Upper lobe of left lung (tissue), 6 donors: ENCODE measurements around the gene CFAP97D2. TPM values are rescaled to one million over a fixed set of nuclear protein-coding genes. Genes with fewer than 3 reads are reported as not detected.

ENCODE experiments used
- ATAC-seq, 2 donors: fragments of 200-7000 bp; cut with Tn5 transposase; one replicate each; pipeline ENCODE4 v1.9.1; 2022; ENCODE audit warnings: mild to moderate bottlenecking in 2 of 2, moderate library complexity in 2 of 2; ENCODE audit not compliant: low FRiP score in 2 of 2
- DNase-seq, 2 donors: peaks; one replicate each; pipeline ENCODE4 v3.0.0-alpha.2; 2019 to 2020
- H3K27ac ChIP-seq, 4 donors: fragments of 200-600 bp; sonication (generic); one replicate each; pipeline ENCODE4 v1.5.1; 2016 to 2019
- H3K27me3 ChIP-seq, 4 donors: fragments of 200-600 bp; sonication (generic); one replicate each; pipeline ENCODE4 v1.5.1; 2017 to 2019
- H3K36me3 ChIP-seq, 4 donors: fragments of 200-600 bp; sonication (generic); one replicate each; pipeline ENCODE4 v1.5.1; 2016 to 2019
- H3K4me1 ChIP-seq, 4 donors: fragments of 200-600 bp; sonication (generic); one replicate each; pipeline ENCODE4 v1.5.1; 2018 to 2019
- H3K4me3 ChIP-seq, 4 donors: fragments of 200-600 bp; sonication (generic); one replicate each; pipeline ENCODE4 v1.5.1; 2017 to 2019; ENCODE audit warnings: mild to moderate bottlenecking in 2 of 4, moderate library complexity in 1 of 4
- H3K9me3 ChIP-seq, 4 donors: fragments of 200-600 bp; sonication (generic); one replicate each; pipeline ENCODE4 v1.5.1; 2018 to 2019
- EP300 ChIP-seq, 4 donors: sonication (generic); formaldehyde crosslinking; IDR thresholded peaks; one replicate each; pipeline ENCODE4 v1.5.1; 2017; ENCODE audit warnings: antibody characterized with exemption in 4 of 4, control low read depth in 2 of 4
- POLR2A ChIP-seq, 4 donors: fragments of 450-650 bp; IDR thresholded peaks; one replicate each; pipeline ENCODE4 v1.5.1; 2016 to 2017; ENCODE audit warnings: antibody characterized with exemption in 4 of 4, mild to moderate bottlenecking in 2 of 4
- POLR2AphosphoS5 ChIP-seq, 2 donors: sonication (generic); formaldehyde crosslinking; IDR thresholded peaks; one replicate each; pipeline ENCODE4 v1.5.1; 2017; ENCODE audit warnings: antibody characterized with exemption in 2 of 2
- WGBS, 2 donors: methylation state at CpG; one replicate each; pipeline ENCODE4 v1.1.5; 2017 to 2018; 5-methylcytosine and 5-hydroxymethylcytosine counted together
- total RNA-seq, 6 donors: library from RNA; depleted of rRNA in 4 of 6; stranded (reverse); fragments of >200 nt in 4 of 6; gene quantifications; one replicate each; pipeline versions ENCODE4 v1.1.0 to v1.2.1, GENCODE V29; 2016 to 2021
- TF ChIP-seq, protein P1 (sequence below), 6 experiments: fragments of 450-650 bp in 4 of 6; fragments of 200-600 bp in 2 of 6; sonication (generic) in 2 of 6; IDR thresholded peaks; one replicate each; pipeline ENCODE4 v1.5.1; 2016 to 2019; ENCODE audit warnings: antibody characterized with exemption in 6 of 6
- donor health status: DM: no; HTN: no; CAD: no; lungs with moderate emphysema.
- donor health status: DM: no; HTN: yes; CAD: no; lungs with severe emphysema.

CFAP97D2 gene
- total RNA-seq, 6 donors from 2014 or later: 0.67 to 3.6 (median 0.76) TPM; not detected in 3

DNA sequence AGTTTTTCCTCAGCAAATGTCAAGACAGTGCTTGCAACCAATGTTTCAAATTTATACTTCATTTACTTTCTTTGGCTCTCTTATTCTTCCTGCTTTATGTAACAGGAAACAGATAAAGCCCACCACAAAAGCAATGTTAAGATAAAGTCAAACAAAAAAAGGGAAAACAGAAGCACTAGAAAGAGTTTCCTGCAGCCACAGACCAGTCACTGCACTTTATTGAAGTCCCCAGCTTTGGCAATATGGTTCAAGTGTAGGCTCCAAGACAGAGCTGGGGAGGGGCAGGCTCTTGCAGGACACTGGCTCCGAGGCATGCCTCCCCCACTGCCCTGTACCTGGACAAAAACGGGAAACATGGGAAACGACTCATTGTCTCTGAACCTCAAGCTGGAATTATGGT lies 40.3 kb downstream of the CFAP97D2 start:
- ATAC-seq: no peak
- Histone ChIP-seq H3K4me1 (no peaks in the 10 kb centered on the region), H3K4me3 (no peak overlapping the region), H3K9me3 (no peaks in the 10 kb centered on the region), H3K36me3 (no peaks in the 10 kb centered on the region), H3K27me3 (no peaks in the 10 kb centered on the region), H3K27ac (no peak overlapping the region)
- DNase-seq: no peak
- WGBS, 2 donors: 23 to 24% methylated on average over 3 of the region's 3 CpGs
- TF ChIP-seq EP300 (IDR thresholded peaks at IDR 0.05): no peak
- TF ChIP-seq POLR2AphosphoS5 (IDR thresholded peaks at IDR 0.05): no peak
- TF ChIP-seq, protein P1, sequence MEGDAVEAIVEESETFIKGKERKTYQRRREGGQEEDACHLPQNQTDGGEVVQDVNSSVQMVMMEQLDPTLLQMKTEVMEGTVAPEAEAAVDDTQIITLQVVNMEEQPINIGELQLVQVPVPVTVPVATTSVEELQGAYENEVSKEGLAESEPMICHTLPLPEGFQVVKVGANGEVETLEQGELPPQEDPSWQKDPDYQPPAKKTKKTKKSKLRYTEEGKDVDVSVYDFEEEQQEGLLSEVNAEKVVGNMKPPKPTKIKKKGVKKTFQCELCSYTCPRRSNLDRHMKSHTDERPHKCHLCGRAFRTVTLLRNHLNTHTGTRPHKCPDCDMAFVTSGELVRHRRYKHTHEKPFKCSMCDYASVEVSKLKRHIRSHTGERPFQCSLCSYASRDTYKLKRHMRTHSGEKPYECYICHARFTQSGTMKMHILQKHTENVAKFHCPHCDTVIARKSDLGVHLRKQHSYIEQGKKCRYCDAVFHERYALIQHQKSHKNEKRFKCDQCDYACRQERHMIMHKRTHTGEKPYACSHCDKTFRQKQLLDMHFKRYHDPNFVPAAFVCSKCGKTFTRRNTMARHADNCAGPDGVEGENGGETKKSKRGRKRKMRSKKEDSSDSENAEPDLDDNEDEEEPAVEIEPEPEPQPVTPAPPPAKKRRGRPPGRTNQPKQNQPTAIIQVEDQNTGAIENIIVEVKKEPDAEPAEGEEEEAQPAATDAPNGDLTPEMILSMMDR (IDR thresholded peaks at IDR 0.05): no peak
- no peak for TF ChIP-seq POLR2A (IDR thresholded peaks at IDR 0.05)

DNA sequence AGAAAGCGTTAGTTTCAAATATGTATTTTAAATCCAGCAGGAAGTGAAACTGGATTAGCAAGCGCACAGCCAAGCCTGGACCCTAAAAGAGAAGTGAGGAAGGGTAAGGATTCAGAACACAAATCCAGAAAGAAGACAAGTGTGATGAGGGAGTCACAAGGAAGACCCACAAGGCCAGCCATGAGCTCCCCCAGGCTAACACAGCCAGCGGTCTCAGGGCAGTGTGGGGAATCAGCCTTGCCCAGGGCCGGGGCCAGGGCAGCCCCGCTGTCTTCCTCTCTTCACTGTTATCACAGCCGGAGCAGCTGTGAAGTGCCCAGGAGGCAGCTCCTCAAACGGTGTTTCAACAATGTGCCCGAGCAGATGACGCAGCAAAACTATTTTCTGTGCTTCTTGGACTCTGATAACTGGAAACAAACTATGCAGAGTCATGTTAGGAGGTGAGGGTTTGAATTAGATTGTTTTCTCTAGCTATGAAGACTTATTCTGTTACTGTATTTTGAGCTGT lies 43.5 kb downstream of the CFAP97D2 start:
- Histone ChIP-seq H3K4me1 (peaks cover 0 to 8% (median 5%) of the 10 kb centered on the region in 4 donors), H3K4me3 (no peak overlapping the region), H3K27ac (peak overlapping the region in 2 of 4 donors; percentile 20 to 61), H3K9me3 (no peaks in the 10 kb centered on the region), H3K36me3 (no peaks in the 10 kb centered on the region), H3K27me3 (no peaks in the 10 kb centered on the region)
- 36 to 43% methylated on average over 9 of the region's 9 CpGs for WGBS, 2 donors
- ATAC-seq (peak; percentile 15 to 57), DNase-seq (peak; percentile 60 to 67)
- no peak for TF ChIP-seq EP300 (IDR thresholded peaks at IDR 0.05)
- TF ChIP-seq, protein P1 (IDR thresholded peaks at IDR 0.05): no peak
- no peak for TF ChIP-seq POLR2AphosphoS5 (IDR thresholded peaks at IDR 0.05)
- no peak for TF ChIP-seq POLR2A (IDR thresholded peaks at IDR 0.05)

DNA sequence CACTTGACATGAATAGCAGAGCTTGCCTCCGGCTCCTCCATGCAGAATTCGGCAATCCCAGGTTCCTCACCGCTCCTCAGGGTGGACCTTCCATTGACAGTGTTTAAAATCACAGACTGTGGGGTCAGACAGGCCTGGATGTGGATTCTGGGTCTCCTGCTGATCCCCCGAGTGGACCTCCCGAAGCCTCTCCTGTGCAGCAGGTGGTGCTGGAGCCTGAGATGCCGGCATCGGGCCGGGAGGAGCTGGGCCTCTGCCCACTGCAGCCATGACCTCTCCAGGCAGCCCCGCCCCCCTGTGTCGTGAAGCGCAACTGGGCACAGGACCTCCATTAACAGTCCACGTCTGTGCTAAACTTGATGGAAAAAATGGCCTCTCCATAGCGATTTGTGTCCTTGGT lies 45.1 kb downstream of the CFAP97D2 start:
- Histone ChIP-seq H3K4me3 (no peak overlapping the region), H3K27me3 (peaks cover 0 to 3% (median 0%) of the 10 kb centered on the region in 4 donors), H3K27ac (no peak overlapping the region), H3K4me1 (peaks cover 0 to 8% (median 5%) of the 10 kb centered on the region in 4 donors), H3K9me3 (no peaks in the 10 kb centered on the region), H3K36me3 (no peaks in the 10 kb centered on the region)
- TF ChIP-seq POLR2AphosphoS5 (IDR thresholded peaks at IDR 0.05) (no peak), POLR2A (IDR thresholded peaks at IDR 0.05) (no peak), EP300 (IDR thresholded peaks at IDR 0.05) (no peak)
- TF ChIP-seq, protein P1 (IDR thresholded peaks at IDR 0.05): no peak
- DNase-seq (peak in 1 of 2 donors; percentile 55), ATAC-seq (no peak)
- WGBS, 2 donors: 90 to 91% methylated on average over 8 to 13 of the region's 13 CpGs

DNA sequence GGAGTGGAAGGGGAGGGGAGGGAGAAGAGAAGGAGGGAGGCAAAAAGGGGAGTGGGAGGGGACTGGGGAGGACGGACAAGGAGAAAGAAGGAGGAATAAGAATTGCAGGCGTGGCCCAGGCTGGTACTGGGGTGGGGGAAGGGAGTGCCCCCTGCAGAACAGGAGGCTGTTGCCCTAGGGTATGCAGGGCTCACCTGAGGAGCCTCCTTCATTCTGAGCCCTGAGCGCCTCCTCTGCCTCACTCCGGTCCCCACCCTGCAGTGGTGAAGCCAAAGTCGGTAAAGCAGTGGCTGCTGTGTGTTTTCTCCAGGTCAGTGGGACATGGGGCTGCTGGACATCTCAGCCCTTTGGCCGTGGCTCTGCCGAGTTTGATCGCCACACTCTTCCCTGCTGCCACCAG lies 46.6 kb downstream of the CFAP97D2 start:
- no peak overlapping the region for H3K4me3 ChIP-seq
- DNase-seq: peak in 1 of 2 donors; percentile 19
- WGBS, 2 donors: 75 to 76% methylated on average over 8 of the region's 8 CpGs

DNA sequence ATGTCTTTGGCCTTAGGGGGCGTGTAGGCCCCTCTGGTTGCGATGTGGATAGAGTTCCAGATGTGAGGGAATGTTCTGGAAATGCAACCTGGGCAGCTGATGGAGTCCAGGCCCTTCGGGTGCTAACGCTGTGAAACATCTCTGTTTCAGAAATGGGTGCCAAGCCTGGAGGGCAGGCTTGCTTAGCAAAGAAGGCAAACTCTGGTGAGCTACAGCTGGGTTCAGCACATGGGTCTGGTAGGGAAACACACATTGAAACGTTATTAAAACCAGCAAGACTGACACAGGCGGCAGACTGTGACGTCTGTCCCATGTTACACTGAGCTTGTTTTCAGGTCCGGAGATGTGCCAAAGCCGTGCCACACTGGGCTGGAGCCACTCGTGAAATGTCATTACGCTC lies 47.0 kb downstream of the CFAP97D2 start:
- ATAC-seq (no peak), DNase-seq (no peak)
- Histone ChIP-seq H3K9me3 (no peaks in the 10 kb centered on the region), H3K27ac (no peak overlapping the region), H3K4me1 (peaks cover 0 to 8% (median 5%) of the 10 kb centered on the region in 4 donors), H3K4me3 (no peak overlapping the region), H3K27me3 (peaks cover 0 to 3% (median 0%) of the 10 kb centered on the region in 4 donors), H3K36me3 (no peaks in the 10 kb centered on the region)
- TF ChIP-seq POLR2AphosphoS5 (IDR thresholded peaks at IDR 0.05) (no peak), EP300 (IDR thresholded peaks at IDR 0.05) (no peak), POLR2A (IDR thresholded peaks at IDR 0.05) (no peak)
- TF ChIP-seq, protein P1 (IDR thresholded peaks at IDR 0.05): no peak
- WGBS, 2 donors: 82 to 86% methylated on average over 11 of the region's 11 CpGs

More for the DNA sequence above, 46.6 kb downstream of the CFAP97D2 start:
- H3K36me3 ChIP-seq: no peaks in the 10 kb centered on the region
- TF ChIP-seq EP300 (IDR thresholded peaks at IDR 0.05): no peak
- TF ChIP-seq POLR2A (IDR thresholded peaks at IDR 0.05): no peak
- no peaks in the 10 kb centered on the region for H3K9me3 ChIP-seq
- no peak for ATAC-seq
- peaks cover 0 to 8% (median 5%) of the 10 kb centered on the region in 4 donors for H3K4me1 ChIP-seq
- H3K27ac ChIP-seq: no peak overlapping the region
- peaks cover 0 to 3% (median 0%) of the 10 kb centered on the region in 4 donors for H3K27me3 ChIP-seq
